ENCODE measurements around the gene OR9G1.

Gene OR9G1

DNA sequence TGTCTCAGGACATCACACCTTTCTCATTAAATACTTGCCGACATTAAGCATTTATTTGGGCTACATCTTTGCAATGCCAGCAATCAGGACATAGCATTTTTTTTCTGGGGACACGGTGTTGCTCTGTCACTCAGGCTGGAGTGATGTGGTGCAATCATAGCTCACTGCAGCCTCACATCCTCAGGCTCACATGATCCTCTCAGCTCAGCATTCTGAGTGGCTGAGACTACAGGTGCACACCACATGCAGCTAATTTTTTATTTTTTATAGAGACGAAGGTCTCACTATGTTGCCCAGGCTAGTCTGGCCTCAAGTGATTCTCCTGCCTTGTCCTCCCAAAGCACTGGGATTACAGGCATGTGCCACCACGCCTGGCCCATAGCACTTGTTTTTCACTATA lies 21.6 kb downstream of the OR9G1 start:
- in situ Hi-C loops (cut with HindIII; ENCODE audit: low sequenced_read_pairs): no loop called here
- DNase-seq (ENCODE audit: low read depth, low spot score): no peak
- no peak overlapping the region for H3K4me3 ChIP-seq (ENCODE audit: low read depth, low read length)
- no peak for TF ChIP-seq CTCF (IDR thresholded peaks at IDR 0.05; ENCODE audit: low read depth, low read length)

DNA sequence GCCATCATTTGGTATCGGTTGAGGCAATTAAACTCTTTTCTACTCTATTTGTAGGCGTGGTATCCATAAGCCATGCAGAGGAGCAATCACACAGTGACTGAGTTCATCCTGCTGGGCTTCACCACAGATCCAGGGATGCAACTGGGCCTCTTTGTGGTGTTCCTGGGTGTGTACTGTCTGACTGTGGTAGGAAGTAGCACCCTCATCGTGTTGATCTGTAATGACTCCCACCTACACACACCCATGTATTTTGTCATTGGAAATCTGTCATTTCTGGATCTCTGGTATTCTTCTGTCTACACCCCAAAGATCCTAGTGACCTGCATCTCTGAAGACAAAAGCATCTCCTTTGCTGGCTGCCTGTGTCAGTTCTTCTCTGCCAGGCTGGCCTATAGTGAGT lies 41.2 kb downstream of the OR9G1 start:
- H3K4me3 ChIP-seq (ENCODE audit: low read depth, low read length): no peak overlapping the region
- TF ChIP-seq CTCF (IDR thresholded peaks at IDR 0.05; ENCODE audit: low read depth, low read length): no peak
- DNase-seq (ENCODE audit: low read depth, low spot score): no peak
- in situ Hi-C loops (cut with HindIII; ENCODE audit: low sequenced_read_pairs): no loop called here

- H3K4me3 ChIP-seq (ENCODE audit: low read depth, low read length): no peak overlapping the region
- in situ Hi-C loops (cut with HindIII; ENCODE audit: low sequenced_read_pairs): no loop called here
- DNase-seq (ENCODE audit: low read depth, low spot score): no peak
- no peak for TF ChIP-seq CTCF (IDR thresholded peaks at IDR 0.05; ENCODE audit: low read depth, low read length)
These were observed 42.0 kb downstream of the OR9G1 start for GRCh38 chr11:56740886-56741285.

- in situ Hi-C loops (cut with HindIII; ENCODE audit: low sequenced_read_pairs): no loop called here
- H3K4me3 ChIP-seq (ENCODE audit: low read depth, low read length): no peak within 1 kb of the TSS
- DNase-seq (ENCODE audit: low read depth, low spot score): no peak
These were observed 49.7 kb downstream of the OR9G1 start, which contains the start of gene OR9G4 for GRCh38 chr11:56748597-56748996. OR9G4 (minus strand) TSS chr11:56748697; CDS start chr11:56743766, 4,931 bp downstream.

GRCh38 chr11:56750190-56750589 lies 51.3 kb downstream of the OR9G1 start:
- in situ Hi-C loops (cut with HindIII; ENCODE audit: low sequenced_read_pairs): no loop called here
- TF ChIP-seq CTCF (IDR thresholded peaks at IDR 0.05; ENCODE audit: low read depth, low read length): no peak
- DNase-seq (ENCODE audit: low read depth, low spot score): no peak
- H3K4me3 ChIP-seq (ENCODE audit: low read depth, low read length): no peak overlapping the region

More at GRCh38 chr11:56748597-56748996, 49.7 kb downstream of the OR9G1 start, which contains the start of gene OR9G4:
- TF ChIP-seq CTCF (IDR thresholded peaks at IDR 0.05; ENCODE audit: low read depth, low read length): no peak

DNA sequence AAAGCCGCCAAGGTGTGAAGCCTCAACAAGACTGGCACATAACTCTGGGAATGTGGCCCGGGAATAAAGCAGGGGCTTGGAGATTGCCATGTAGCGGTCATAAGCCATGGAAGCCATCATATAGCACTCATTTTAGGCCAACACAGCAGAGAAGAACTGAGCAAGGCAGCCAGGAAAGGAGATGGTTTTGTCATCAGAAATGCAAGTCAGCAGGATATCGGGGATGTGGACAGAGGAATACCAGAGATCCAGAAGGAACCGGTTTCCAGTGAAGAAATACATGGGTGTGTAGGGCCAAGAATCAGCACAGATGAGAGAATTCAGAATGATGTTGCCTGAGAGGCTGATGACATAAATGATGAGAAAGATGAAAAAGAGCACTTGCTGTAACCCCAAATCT lies 52.6 kb downstream of the OR9G1 start:
- H3K4me3 ChIP-seq (ENCODE audit: low read depth, low read length): no peak overlapping the region
- no peak for TF ChIP-seq CTCF (IDR thresholded peaks at IDR 0.05; ENCODE audit: low read depth, low read length)
- DNase-seq (ENCODE audit: low read depth, low spot score): no peak
- in situ Hi-C loops (cut with HindIII; ENCODE audit: low sequenced_read_pairs): no loop called here

Data from astrocyte of the spinal cord (primary cell).